HepG2 (cell line): Measurements from ENCODE around the gene HELZ. TPM values are rescaled to one million over a fixed set of nuclear protein-coding genes. Genes with fewer than 3 reads are reported as not detected.

Experiments used
- ATAC-seq: fragments of 200-7000 bp; cut with Tn5 transposase; 3 replicates; pipeline ENCODE4 v1.9.1; 2020; ENCODE audit warnings: mild to moderate bottlenecking, moderate library complexity
- BruUV-seq: library from RNA; stranded (reverse); fragments of 400-500 nt; replicated peaks from 2 replicates; lab custom pipeline; 2021; lab: Mats Ljungman, UMichigan
- CTCF ChIA-PET: fragments of 300-600 bp; formaldehyde crosslinking; extraction: SDS; loops from one replicate; lab custom pipeline; 2021; ENCODE audit warnings: low total read pairs, inconsistent platforms, low intra/inter-chr PET ratio; lab: Yijun Ruan, JAX
- POLR2A ChIA-PET: fragments of 350-600 bp; sonication (Branson Sonifier 250); formaldehyde crosslinking; loops from one replicate; lab custom pipeline; 2020; ENCODE audit warnings: antibody characterized with exemption, inconsistent platforms; lab: Yijun Ruan, JAX
- DNase-seq: peaks from one replicate; pipeline ENCODE4 v3.0.0-alpha.2; 2015; ENCODE audit warnings: low spot score
- FAIRE-seq: peaks from 3 replicates; lab custom pipeline; 2011; peaks lifted over from hg19 to GRCh38; lab: Jason Lieb, UNC
- H2AFZ ChIP-seq: one replicate; pipeline ENCODE4 v1.6.1; 2011; ENCODE audit warnings: low read length, inconsistent platforms
- H3K27ac ChIP-seq: fragments of 300-600 bp; 3 replicates; pipeline ENCODE4 v1.8.0; 2011; ENCODE audit warnings: mixed run types, mild to moderate bottlenecking, mixed read lengths, low read length, inconsistent platforms; ENCODE audit not compliant: insufficient read depth; ENCODE audit errors: extremely low read length
- H3K27me3 ChIP-seq, 2 experiments: fragments of 200-600 bp in 1 of 2; 2 replicates in 1 of 2; 3 replicates in 1 of 2; pipeline versions ENCODE4 v1.6.0 to v1.8.0; 2011; ENCODE audit warnings: low read length in 2 of 2, mild to moderate bottlenecking in 2 of 2, moderate library complexity in 2 of 2, inconsistent platforms in 1 of 2; ENCODE audit not compliant: insufficient read depth in 2 of 2, control insufficient read depth in 1 of 2
- H3K36me3 ChIP-seq, 2 experiments: fragments of 200-600 bp in 1 of 2; replicated peaks in 1 of 2; 2 replicates in 1 of 2; 3 replicates in 1 of 2; pipeline versions ENCODE4 v1.5.1 to v1.8.0; 2011; ENCODE audit warnings: low read length in 2 of 2, inconsistent platforms in 1 of 2; ENCODE audit not compliant: insufficient read depth in 2 of 2, control insufficient read depth in 1 of 2
- H3K4me1 ChIP-seq: 2 replicates; pipeline ENCODE4 v1.5.1; 2012; ENCODE audit warnings: low read length, inconsistent platforms; ENCODE audit not compliant: insufficient read depth
- H3K4me2 ChIP-seq: 2 replicates; pipeline ENCODE4 v1.6.0; 2011; ENCODE audit warnings: low read depth, low read length, inconsistent platforms
- H3K4me3 ChIP-seq, 3 experiments: fragments of 200-600 bp in 1 of 3; sonication (generic), shearing (Covaris generic) in 1 of 3; replicated peaks in 1 of 3; 2 replicates each; pipeline ENCODE4 v1.5.1; 2011 to 2016; ENCODE audit warnings: low read length in 3 of 3, inconsistent platforms in 2 of 3, low read depth in 2 of 3, mild to moderate bottlenecking in 2 of 3, control low read depth in 1 of 3, mixed read lengths in 1 of 3; ENCODE audit not compliant: insufficient read depth in 1 of 3
- H3K79me2 ChIP-seq: one replicate; pipeline ENCODE4 v1.6.1; 2011; ENCODE audit warnings: low read length, inconsistent platforms; ENCODE audit not compliant: insufficient read depth
- H3K9ac ChIP-seq: 2 replicates; pipeline ENCODE4 v1.6.0; 2011; ENCODE audit warnings: mild to moderate bottlenecking, low read depth, low read length, inconsistent platforms; ENCODE audit not compliant: insufficient read depth
- H3K9me3 ChIP-seq: 2 replicates; pipeline ENCODE4 v1.5.1; 2012; ENCODE audit warnings: mild to moderate bottlenecking, low read length
- H4K20me1 ChIP-seq: 2 replicates; pipeline ENCODE4 v1.6.0; 2011; ENCODE audit warnings: inconsistent platforms, mild to moderate bottlenecking, low read length, moderate library complexity; ENCODE audit not compliant: insufficient read depth
- CTCF ChIP-seq: sonication (generic); formaldehyde crosslinking; IDR thresholded peaks from 2 replicates; pipeline ENCODE4 v1.5.0; 2020; ENCODE audit warnings: mild to moderate bottlenecking, missing genetic modification reagents, moderate library complexity
- GABPB1 ChIP-seq: IDR thresholded peaks from 2 replicates; pipeline ENCODE4 v1.6.1; 2016; ENCODE audit warnings: mild to moderate bottlenecking, missing genetic modification reagents, moderate library complexity, missing compliant biosample characterization
- JUNB ChIP-seq: sonication (generic); formaldehyde crosslinking; IDR thresholded peaks from 2 replicates; pipeline ENCODE4 v1.8.0; 2022; ENCODE audit warnings: missing genetic modification reagents, mild to moderate bottlenecking, borderline replicate concordance
- PHF21A ChIP-seq: sonication (generic); formaldehyde crosslinking; IDR thresholded peaks from 2 replicates; pipeline ENCODE4 v1.5.0; 2020; ENCODE audit warnings: mild to moderate bottlenecking, missing genetic modification reagents
- RFX3 ChIP-seq: IDR thresholded peaks from 2 replicates; pipeline ENCODE4 v1.6.1; 2016; ENCODE audit warnings: missing biosample characterization, missing genetic modification reagents
- ZEB1 ChIP-seq: IDR thresholded peaks from 2 replicates; pipeline ENCODE4 v1.6.1; 2012; ENCODE audit warnings: mild to moderate bottlenecking, low read depth, inconsistent platforms; ENCODE audit not compliant: insufficient replicate concordance
- ZNF883 ChIP-seq: sonication (generic); formaldehyde crosslinking; IDR thresholded peaks from 2 replicates; pipeline ENCODE4 v1.5.1; 2020; ENCODE audit warnings: mild to moderate bottlenecking, missing genetic modification reagents; ENCODE audit errors: not compliant biosample characterization
- ZSCAN30 ChIP-seq: sonication (generic); formaldehyde crosslinking; IDR thresholded peaks from 2 replicates; pipeline ENCODE4 v1.5.0; 2020; ENCODE audit warnings: mild to moderate bottlenecking, missing genetic modification reagents
- WGBS: methylation state at CpG from one replicate; pipeline ENCODE4 v1.1.6; 2017; ENCODE audit warnings: low lambda C conversion rate; 5-methylcytosine and 5-hydroxymethylcytosine counted together
- in situ Hi-C: cut with HindIII; loops from 2 replicates; pipeline ENCODE4 v1.10.0; 2017; ENCODE audit warnings: low pct_unique_long_range_greater_than_20kb; ENCODE audit not compliant: extremely low pct_ligation_motif_present
- intact Hi-C: fragments of 100-400 bp; cut with micrococcal nuclease; formaldehyde crosslinking; loops from one replicate; pipeline ENCODE4 v1.10.0; 2022; ENCODE audit not compliant: unreplicated experiment
- polyA plus RNA-seq, 8 experiments: library from polyadenylated mRNA; depleted of rRNA in 3 of 8; stranded (reverse) in 7 of 8; unstranded in 1 of 8; fragments of >200 nt; fragmentation: Illumina TruSeq in 4 of 8; extraction: Trizol in 4 of 8; gene quantifications; 2 replicates each; pipeline versions ENCODE4 v1.2.1 to v1.2.3, GENCODE V29; 2011 to 2016; ENCODE audit warnings: low read depth in 4 of 8, missing spikeins in 1 of 8, mixed read lengths in 1 of 8; ENCODE audit not compliant: insufficient read depth in 1 of 8
- total RNA-seq, 5 experiments: library from RNA; depleted of rRNA; stranded (reverse); fragments of >200 nt; fragmentation: Illumina TruSeq; extraction: Trizol; gene quantifications; 2 replicates each; pipeline ENCODE4 v1.2.3, GENCODE V29; 2016; ENCODE audit warnings: low read depth in 1 of 5
- TF ChIP-seq, protein P1 (sequence below): sonication (generic); formaldehyde crosslinking; IDR thresholded peaks from 2 replicates; pipeline ENCODE4 v1.4.0; 2020; ENCODE audit warnings: mild to moderate bottlenecking, missing genetic modification reagents

HELZ gene
- total and polyA plus RNA-seq, 2 of the 13 experiments (the other 11 are each of a cell fraction or from before 2014, with no cell fraction given): 35.3 to 52.4 TPM

GRCh38 chr17:67044940-67045339, 200.1 kb downstream of the HELZ start:
- Histone ChIP-seq H3K27ac (no peak overlapping the region), H3K4me3 (no peak overlapping the region), H3K36me3 (no peaks in the 10 kb centered on the region), H3K4me2 (no peak overlapping the region), H3K4me1 (peaks cover 15% of the 10 kb centered on the region), H2AFZ (no peak overlapping the region), H4K20me1 (no peaks in the 10 kb centered on the region), H3K9me3 (peaks cover 24% of the 10 kb centered on the region), H3K27me3 (peaks cover 1 to 24% of the 10 kb centered on the region in 2 experiments; a peak in 3 of 5 replicates), H3K79me2 (no peaks in the 10 kb centered on the region), H3K9ac (no peak overlapping the region)
- FAIRE-seq: no peak
- DNase-seq: no peak
- in situ Hi-C loops: no loop called here
- TF ChIP-seq ZSCAN30 (CRISPR knock-in tag) (no peak), ZNF883 (peak; percentile 35), CTCF (peak; percentile 28; the same call in 1 of the 2 replicates), PHF21A (CRISPR knock-in tag) (no peak)
- CTCF ChIA-PET: no interaction called here
- POLR2A ChIA-PET: no interaction called here
- WGBS: 55% methylated on average over 5 of the region's 5 CpGs
- ATAC-seq: peak; percentile 16; the same call in 2 of the 3 replicates
- intact Hi-C loops: no loop called here
- no TSS peak for BruUV-seq

GRCh38 chr17:67044016-67044772, 200.8 kb downstream of the HELZ start, which contains the start of gene CACNG1:
Gene CACNG1, plus strand, starts transcription at chr17:67044554. Its CDS starts 107 bp downstream, at chr17:67044661.
- H3K27ac ChIP-seq: no peak within 1 kb of the TSS
- H2AFZ ChIP-seq: no peak within 1 kb of the TSS
- BruUV-seq: no TSS peak
- H3K36me3 ChIP-seq: no peaks in the 10 kb centered on the region
- ATAC-seq (no peak; the same call in 2 of the 3 replicates), DNase-seq (no peak), FAIRE-seq (no peak)
- H3K4me2 ChIP-seq: no peak within 1 kb of the TSS
- in situ Hi-C loops (no loop called here), intact Hi-C loops (no loop called here)
- peaks cover 15% of the 10 kb centered on the region for H3K4me1 ChIP-seq
- H3K27me3 ChIP-seq: peaks cover 1 to 24% of the 10 kb centered on the region in 2 experiments; a peak in 3 of 5 replicates
- H4K20me1 ChIP-seq: no peaks in the 10 kb centered on the region
- CTCF ChIA-PET: no interaction called here
- POLR2A ChIA-PET: no interaction called here
- TF ChIP-seq ZEB1 (no peak), GABPB1 (CRISPR knock-in tag) (no peak), JUNB (no peak), RFX3 (no peak)
- TF ChIP-seq, protein P1, sequence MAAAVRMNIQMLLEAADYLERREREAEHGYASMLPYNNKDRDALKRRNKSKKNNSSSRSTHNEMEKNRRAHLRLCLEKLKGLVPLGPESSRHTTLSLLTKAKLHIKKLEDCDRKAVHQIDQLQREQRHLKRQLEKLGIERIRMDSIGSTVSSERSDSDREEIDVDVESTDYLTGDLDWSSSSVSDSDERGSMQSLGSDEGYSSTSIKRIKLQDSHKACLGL (CRISPR knock-in tag): no peak
- peaks cover 19% of the 10 kb centered on the region for H3K9me3 ChIP-seq
- H3K79me2 ChIP-seq: no peaks in the 10 kb centered on the region
- H3K9ac ChIP-seq: no peak within 1 kb of the TSS
- 59% methylated on average over 21 of the region's 32 CpGs for WGBS
- no peak within 1 kb of the TSS for H3K4me3 ChIP-seq
